OCI-LY1 (cell line): ENCODE results near the gene DOK4.

ENCODE experiments used
- EZH2 ChIP-seq: fragments of 200-600 bp; sonication (generic), shearing (Covaris generic); IDR thresholded peaks from 2 replicates; pipeline ENCODE4 v1.8.0; 2017; ENCODE audit warnings: borderline replicate concordance, mixed run types, mild to moderate bottlenecking, antibody characterized with exemption, low read length, moderate library complexity, mixed read lengths
- TF ChIP-seq, protein P1 (sequence below): fragments of 200-600 bp; sonication (generic), shearing (Covaris generic); IDR thresholded peaks from 2 replicates; pipeline ENCODE4 v1.5.1; 2017; ENCODE audit warnings: mild to moderate bottlenecking, antibody characterized with exemption, low read length, moderate library complexity, mixed read lengths

DNA sequence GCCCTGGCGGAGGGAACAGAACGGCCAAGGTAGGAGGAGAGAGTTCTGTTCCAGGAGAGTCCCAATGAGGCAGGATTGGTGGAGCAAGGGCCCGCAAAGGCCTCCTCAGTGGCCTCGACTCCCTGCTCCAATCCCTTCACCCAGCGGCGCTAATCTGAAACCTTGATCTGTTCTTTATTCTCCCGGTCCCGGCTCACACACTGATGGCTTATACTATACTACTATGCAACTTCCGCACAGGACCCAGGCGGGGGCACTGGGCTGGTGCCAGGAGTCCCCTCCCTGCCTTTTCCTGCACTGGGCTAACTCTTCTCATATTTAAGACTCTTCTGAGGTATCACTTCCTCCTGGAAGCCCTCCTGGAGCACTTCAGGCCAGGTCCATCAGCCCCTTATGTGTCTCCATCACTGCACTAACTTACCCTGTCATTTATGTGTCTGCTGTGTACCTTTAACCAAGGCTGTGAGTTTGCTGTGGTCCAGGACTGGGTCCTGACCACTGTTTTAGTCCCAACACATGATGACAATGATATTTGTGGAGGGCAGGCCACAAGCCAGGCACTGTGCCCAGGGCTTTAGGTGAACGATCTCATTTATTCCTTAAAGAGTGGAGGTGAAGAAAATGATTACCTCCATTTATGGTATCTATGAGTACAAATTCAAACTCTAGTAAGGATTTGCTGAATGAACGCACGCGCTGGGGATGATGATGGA lies 43.3 kb upstream of the DOK4 start:
- TF ChIP-seq, protein P1, sequence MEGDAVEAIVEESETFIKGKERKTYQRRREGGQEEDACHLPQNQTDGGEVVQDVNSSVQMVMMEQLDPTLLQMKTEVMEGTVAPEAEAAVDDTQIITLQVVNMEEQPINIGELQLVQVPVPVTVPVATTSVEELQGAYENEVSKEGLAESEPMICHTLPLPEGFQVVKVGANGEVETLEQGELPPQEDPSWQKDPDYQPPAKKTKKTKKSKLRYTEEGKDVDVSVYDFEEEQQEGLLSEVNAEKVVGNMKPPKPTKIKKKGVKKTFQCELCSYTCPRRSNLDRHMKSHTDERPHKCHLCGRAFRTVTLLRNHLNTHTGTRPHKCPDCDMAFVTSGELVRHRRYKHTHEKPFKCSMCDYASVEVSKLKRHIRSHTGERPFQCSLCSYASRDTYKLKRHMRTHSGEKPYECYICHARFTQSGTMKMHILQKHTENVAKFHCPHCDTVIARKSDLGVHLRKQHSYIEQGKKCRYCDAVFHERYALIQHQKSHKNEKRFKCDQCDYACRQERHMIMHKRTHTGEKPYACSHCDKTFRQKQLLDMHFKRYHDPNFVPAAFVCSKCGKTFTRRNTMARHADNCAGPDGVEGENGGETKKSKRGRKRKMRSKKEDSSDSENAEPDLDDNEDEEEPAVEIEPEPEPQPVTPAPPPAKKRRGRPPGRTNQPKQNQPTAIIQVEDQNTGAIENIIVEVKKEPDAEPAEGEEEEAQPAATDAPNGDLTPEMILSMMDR, result no peak
- no peak for TF ChIP-seq EZH2
